RWPE1 (cell line): ENCODE results near the gene NIPAL4.

Source experiments
- CTCF ChIA-PET: fragments of 350-600 bp; sonication (Branson Sonifier 250); formaldehyde crosslinking; extraction: SDS; loops from one replicate; lab custom pipeline; 2021; lab: Yijun Ruan, JAX
- POLR2A ChIA-PET: fragments of 400-600 bp; formaldehyde crosslinking; extraction: SDS; loops from one replicate; lab custom pipeline; 2020; ENCODE audit warnings: antibody characterized with exemption; ENCODE audit not compliant: low non-redundant PET; lab: Yijun Ruan, JAX
- DNase-seq: peaks from one replicate; pipeline ENCODE4 v3.0.0; 2012; ENCODE audit warnings: low spot score
- H3K27ac ChIP-seq: fragments of 450-650 bp; 2 replicates; pipeline ENCODE4 v1.5.1; 2017
- CTCF ChIP-seq: fragments of 450-650 bp; conservative IDR thresholded peaks from 2 replicates; pipeline ENCODE4 v1.5.1; 2017; ENCODE audit warnings: low read depth, mild to moderate bottlenecking

NIPAL4 gene

GRCh38 chr5:157476702-157477408 is 16.8 kb downstream of the NIPAL4 start:
- peak; percentile 92 for TF ChIP-seq CTCF
- peak; percentile 88 for DNase-seq
- CTCF ChIA-PET: interaction anchor here (0.6 to 2.4 kb wide), 21 partner anchors 8 to 1529 kb away, joined by 3 to 10 read pairs (median 4); partner anchors contain the start of gene LSM11
- H3K27ac ChIP-seq: no peak overlapping the region
- POLR2A ChIA-PET: no interaction called here

- no peak overlapping the region for H3K27ac ChIP-seq
- no peak for DNase-seq
- ChIA-PET CTCF (interaction anchor here (0.6 to 2.4 kb wide), 4 partner anchors 46 to 998 kb away, joined by 3 to 9 read pairs (median 6); no protein-coding TSS in a partner anchor), POLR2A (no interaction called here)
- TF ChIP-seq CTCF: no peak
Observed at GRCh38 chr5:157477814-157478494, 17.9 kb downstream of the NIPAL4 start.

GRCh38 chr5:157478726-157479125 is 18.7 kb downstream of the NIPAL4 start:
- CTCF ChIA-PET: interaction anchor here (1.3 kb wide), 1 partner anchor 150 kb away, joined by 7 read pairs; no protein-coding TSS in a partner anchor
- POLR2A ChIA-PET: interaction anchor here (0.5 to 0.6 kb wide), 2 partner anchors 130 to 275 kb away, joined by 3 to 9 read pairs; no protein-coding TSS in a partner anchor
- TF ChIP-seq CTCF: no peak
- no peak for DNase-seq
- no peak overlapping the region for H3K27ac ChIP-seq

- no peak for DNase-seq
- CTCF ChIA-PET: interaction anchor here (0.5 to 1.3 kb wide), 3 partner anchors 115 to 264 kb away, joined by 3 to 7 read pairs (median 5); partner anchors contain the start of gene LSM11
- no peak for TF ChIP-seq CTCF
- H3K27ac ChIP-seq: no peak overlapping the region
- POLR2A ChIA-PET: interaction anchor here (0.5 to 0.6 kb wide), 2 partner anchors 129 to 275 kb away, joined by 3 to 9 read pairs; no protein-coding TSS in a partner anchor
Observed at GRCh38 chr5:157479166-157479565, 19.2 kb downstream of the NIPAL4 start.

GRCh38 chr5:157479612-157480510 is 19.8 kb downstream of the NIPAL4 start:
- no peak for DNase-seq
- H3K27ac ChIP-seq: no peak overlapping the region
- no peak for TF ChIP-seq CTCF
- POLR2A ChIA-PET: no interaction called here
- CTCF ChIA-PET: interaction anchor here (0.5 to 1.8 kb wide), 5 partner anchors 8 to 263 kb away, joined by 3 to 10 read pairs (median 6); partner anchors contain the start of gene LSM11

GRCh38 chr5:157481265-157481664 is 21.3 kb downstream of the NIPAL4 start:
- ChIA-PET CTCF (interaction anchor here (0.5 to 1.8 kb wide), 4 partner anchors 10 to 329 kb away, joined by 3 to 10 read pairs (median 8); no protein-coding TSS in a partner anchor), POLR2A (no interaction called here)
- DNase-seq: no peak
- no peak for TF ChIP-seq CTCF
- no peak overlapping the region for H3K27ac ChIP-seq
